Kidney epithelial cell (primary cell): ENCODE results near the gene KCNK15. TPM values are rescaled to one million over a fixed set of nuclear protein-coding genes. Genes with fewer than 3 reads are reported as not detected.

ENCODE experiments used
- DNase-seq: peaks from one replicate; pipeline ENCODE4 v3.0.0-alpha.2; 2010; ENCODE audit warnings: low read depth
- H3K27me3 ChIP-seq: 2 replicates; pipeline ENCODE4 v1.6.0; 2011; ENCODE audit warnings: low read length; ENCODE audit not compliant: control insufficient read depth, insufficient read depth
- H3K36me3 ChIP-seq: 2 replicates; pipeline ENCODE4 v1.5.1; 2011; ENCODE audit warnings: low read length; ENCODE audit not compliant: control insufficient read depth, insufficient read depth
- H3K4me3 ChIP-seq: 2 replicates; pipeline ENCODE4 v1.5.1; 2011; ENCODE audit warnings: low read depth, mild to moderate bottlenecking, control low read depth, low read length
- CTCF ChIP-seq: IDR thresholded peaks from 2 replicates; pipeline ENCODE4 v1.5.1; 2011; ENCODE audit warnings: mild to moderate bottlenecking, moderate library complexity, low read length, control low read depth, inconsistent platforms; ENCODE audit not compliant: insufficient read depth, poor library complexity, severe bottlenecking
- total RNA-seq: library from RNA; depleted of rRNA; stranded (reverse); fragments of >200 nt; gene quantifications from 2 replicates; pipeline ENCODE4 v1.2.3, GENCODE V29; 2015

KCNK15 gene
- total RNA-seq, 1 donor from 2014 or later: 2.5 TPM

- Histone ChIP-seq H3K4me3 (no peak overlapping the region), H3K27me3 (no peaks in the 10 kb centered on the region), H3K36me3 (no peaks in the 10 kb centered on the region)
- peak; percentile 24 for TF ChIP-seq CTCF
- no peak for DNase-seq
Measured at GRCh38 chr20:44734938-44735337, 10.7 kb upstream of the KCNK15 start.

- H3K4me3 ChIP-seq: no peak overlapping the region
- no peak for TF ChIP-seq CTCF
- H3K36me3 ChIP-seq: no peaks in the 10 kb centered on the region
- H3K27me3 ChIP-seq: no peaks in the 10 kb centered on the region
- no peak for DNase-seq
Measured at GRCh38 chr20:44735816-44736169, 9.9 kb upstream of the KCNK15 start.

- no peak for TF ChIP-seq CTCF
- Histone ChIP-seq H3K36me3 (no peaks in the 10 kb centered on the region), H3K27me3 (no peaks in the 10 kb centered on the region), H3K4me3 (no peak overlapping the region)
- DNase-seq: no peak
Measured at GRCh38 chr20:44736170-44737021, 9.3 kb upstream of the KCNK15 start.

- no peaks in the 10 kb centered on the region for H3K36me3 ChIP-seq
- no peak for TF ChIP-seq CTCF
Measured at GRCh38 chr20:44737116-44737515, 8.5 kb upstream of the KCNK15 start.

GRCh38 chr20:44738813-44739477, 6.7 kb upstream of the KCNK15 start:
- TF ChIP-seq CTCF: no peak
- peaks cover 6% of the 10 kb centered on the region for H3K27me3 ChIP-seq
- H3K4me3 ChIP-seq: no peak overlapping the region
- H3K36me3 ChIP-seq: no peaks in the 10 kb centered on the region
- no peak for DNase-seq

More at GRCh38 chr20:44737116-44737515, 8.5 kb upstream of the KCNK15 start:
- Histone ChIP-seq H3K4me3 (no peak overlapping the region), H3K27me3 (no peaks in the 10 kb centered on the region)
- DNase-seq: no peak
